Measurements from ENCODE around the gene CAPG. TPM values are rescaled to one million over a fixed set of nuclear protein-coding genes. Genes with fewer than 3 reads are reported as not detected.

The CAPG gene
- total RNA-seq, 2 experiments from 2014 or later: 10.2 to 10.7 TPM

GRCh38 chr2:85427300-85427835, 17.2 kb upstream of the CAPG start:
- Mint-ChIP-seq H3K9me3 (no peaks in the 10 kb centered on the region), H3K27ac (no peak overlapping the region), H3K4me3 (no peak overlapping the region), H3K4me1 (ENCODE audit: low read depth) (no peaks in the 10 kb centered on the region), H3K36me3 (ENCODE audit: low read depth) (no peaks in the 10 kb centered on the region), H3K27me3 (ENCODE audit: low read depth) (no peaks in the 10 kb centered on the region)
- intact Hi-C loops (cut with micrococcal nuclease): no loop called here
- CTCF ChIA-PET: interaction anchor here (3.2 to 9.9 kb wide), 2 partner anchors 7 to 125 kb away, joined by 22 to 282 read pairs; partner anchors contain the start of gene SH2D6
- DNase-seq: no peak

- CTCF ChIA-PET: interaction anchor here (9.9 kb wide), 1 partner anchor 127 kb away, joined by 282 read pairs; no protein-coding TSS in a partner anchor
- H3K27ac Mint-ChIP-seq: no peak overlapping the region
- no peaks in the 10 kb centered on the region for H3K36me3 Mint-ChIP-seq (ENCODE audit: low read depth)
- H3K4me1 Mint-ChIP-seq (ENCODE audit: low read depth): peaks cover 4% of the 10 kb centered on the region
- H3K9me3 Mint-ChIP-seq: no peaks in the 10 kb centered on the region
- no peak for DNase-seq
- H3K4me3 Mint-ChIP-seq: no peak overlapping the region
- intact Hi-C loops (cut with micrococcal nuclease): no loop called here
- H3K27me3 Mint-ChIP-seq (ENCODE audit: low read depth): no peaks in the 10 kb centered on the region
Measured at GRCh38 chr2:85425588-85425987, 15.4 kb upstream of the CAPG start.

- Mint-ChIP-seq H3K4me3 (no peak overlapping the region), H3K36me3 (ENCODE audit: low read depth) (no peaks in the 10 kb centered on the region)
Measured at GRCh38 chr2:85423525-85423924, 13.4 kb upstream of the CAPG start.

GRCh38 chr2:85422072-85422457, 11.9 kb upstream of the CAPG start:
- Mint-ChIP-seq H3K4me1 (ENCODE audit: low read depth) (peaks cover 17% of the 10 kb centered on the region), H3K36me3 (ENCODE audit: low read depth) (no peaks in the 10 kb centered on the region), H3K9me3 (no peaks in the 10 kb centered on the region), H3K27ac (peak overlapping the region; percentile 26), H3K27me3 (ENCODE audit: low read depth) (no peaks in the 10 kb centered on the region), H3K4me3 (no peak overlapping the region)
- intact Hi-C loops (cut with micrococcal nuclease): no loop called here
- CTCF ChIA-PET: interaction anchor here (1.1 to 9.9 kb wide), 11 partner anchors 7 to 286 kb away, joined by 3 to 282 read pairs (median 8); partner anchors contain the start of gene MAT2A
- DNase-seq: no peak

More at GRCh38 chr2:85423525-85423924, 13.4 kb upstream of the CAPG start:
- intact Hi-C loops (cut with micrococcal nuclease): no loop called here
- CTCF ChIA-PET: interaction anchor here (0.7 to 9.9 kb wide), 2 partner anchors 129 to 172 kb away, joined by 3 to 282 read pairs; partner anchors contain the start of gene RNF181
- no peak for DNase-seq
- H3K27ac Mint-ChIP-seq: no peak overlapping the region
- H3K4me1 Mint-ChIP-seq (ENCODE audit: low read depth): peaks cover 16% of the 10 kb centered on the region
- H3K9me3 Mint-ChIP-seq: no peaks in the 10 kb centered on the region
- no peaks in the 10 kb centered on the region for H3K27me3 Mint-ChIP-seq (ENCODE audit: low read depth)

GRCh38 chr2:85421260-85422071, 11.3 kb upstream of the CAPG start:
- Mint-ChIP-seq H3K4me3 (no peak overlapping the region), H3K4me1 (ENCODE audit: low read depth) (peaks cover 17% of the 10 kb centered on the region), H3K27ac (no peak overlapping the region), H3K9me3 (no peaks in the 10 kb centered on the region), H3K36me3 (ENCODE audit: low read depth) (no peaks in the 10 kb centered on the region), H3K27me3 (ENCODE audit: low read depth) (no peaks in the 10 kb centered on the region)
- CTCF ChIA-PET: interaction anchor here (0.5 to 9.9 kb wide), 18 partner anchors 8 to 286 kb away, joined by 3 to 282 read pairs (median 6); partner anchors contain the start of genes ELMOD3, MAT2A and RETSAT
- intact Hi-C loops (cut with micrococcal nuclease): loop anchor here (2.0 kb wide), 1 partner anchor 215 kb away; no protein-coding TSS in a partner anchor
- DNase-seq: no peak

GRCh38 chr2:85420536-85421259, 10.5 kb upstream of the CAPG start:
- DNase-seq: peak; percentile 94
- CTCF ChIA-PET: interaction anchor here (0.5 to 9.9 kb wide), 26 partner anchors 8 to 287 kb away, joined by 3 to 282 read pairs (median 6); partner anchors contain the start of genes ELMOD3, MAT2A, RETSAT and VAMP5
- peak overlapping the region; percentile 61 for H3K4me3 Mint-ChIP-seq
- H3K27ac Mint-ChIP-seq: no peak overlapping the region
- no peaks in the 10 kb centered on the region for H3K9me3 Mint-ChIP-seq
- no peaks in the 10 kb centered on the region for H3K27me3 Mint-ChIP-seq (ENCODE audit: low read depth)
- H3K4me1 Mint-ChIP-seq (ENCODE audit: low read depth): peaks cover 17% of the 10 kb centered on the region
- H3K36me3 Mint-ChIP-seq (ENCODE audit: low read depth): no peaks in the 10 kb centered on the region
- intact Hi-C loops (cut with micrococcal nuclease): loop anchor here (1.0 to 2.0 kb wide), 6 partner anchors 29 to 287 kb away; partner anchors contain the start of genes MAT2A and USP39

- CTCF ChIA-PET: interaction anchor here (0.6 to 9.9 kb wide), 20 partner anchors 10 to 246 kb away, joined by 3 to 282 read pairs (median 6); partner anchors contain the start of genes MAT2A, RNF181 and VAMP5
- H3K9me3 Mint-ChIP-seq: no peaks in the 10 kb centered on the region
- no peak for DNase-seq
- no peaks in the 10 kb centered on the region for H3K36me3 Mint-ChIP-seq (ENCODE audit: low read depth)
- H3K4me1 Mint-ChIP-seq (ENCODE audit: low read depth): peaks cover 17% of the 10 kb centered on the region
- H3K27me3 Mint-ChIP-seq (ENCODE audit: low read depth): no peaks in the 10 kb centered on the region
- intact Hi-C loops (cut with micrococcal nuclease): loop anchor here (2.0 to 10.0 kb wide), 3 partner anchors 142 to 686 kb away; partner anchors contain the start of genes GGCX, POLR1A and PTCD3
- H3K4me3 Mint-ChIP-seq: peak overlapping the region; percentile 94
- H3K27ac Mint-ChIP-seq: peak overlapping the region; percentile 97
Measured at GRCh38 chr2:85419009-85419675, 9.0 kb upstream of the CAPG start.

- Mint-ChIP-seq H3K36me3 (ENCODE audit: low read depth) (no peaks in the 10 kb centered on the region), H3K27me3 (ENCODE audit: low read depth) (peaks cover 3% of the 10 kb centered on the region), H3K9me3 (no peaks in the 10 kb centered on the region), H3K27ac (peak within 1 kb of the TSS; percentile 97), H3K4me3 (peak within 1 kb of the TSS; percentile 94), H3K4me1 (ENCODE audit: low read depth) (peaks cover 21% of the 10 kb centered on the region)
- CTCF ChIA-PET: interaction anchor here (0.7 to 9.9 kb wide), 10 partner anchors 11 to 219 kb away, joined by 3 to 282 read pairs (median 20); partner anchors contain the start of gene MAT2A
- peak; percentile 85 for DNase-seq
- intact Hi-C loops (cut with micrococcal nuclease): loop anchor here (1.0 to 10.0 kb wide), 6 partner anchors 13 to 686 kb away; partner anchors contain the start of genes ELMOD3, GGCX, POLR1A and PTCD3
Measured at GRCh38 chr2:85418132-85419008, 8.2 kb upstream of the CAPG start, which contains the start of gene SH2D6. Gene SH2D6, plus strand, starts transcription at chr2:85418714. Its CDS starts 10,752 bp downstream, at chr2:85429466.

GRCh38 chr2:85415980-85416650, 5.9 kb upstream of the CAPG start:
- H3K27me3 Mint-ChIP-seq (ENCODE audit: low read depth): peaks cover 10% of the 10 kb centered on the region
- no peaks in the 10 kb centered on the region for H3K9me3 Mint-ChIP-seq
- H3K27ac Mint-ChIP-seq: no peak overlapping the region
- intact Hi-C loops (cut with micrococcal nuclease): loop anchor here (10.0 kb wide), 2 partner anchors 619 to 689 kb away; partner anchors contain the start of genes POLR1A and PTCD3
- no peak for DNase-seq
- H3K36me3 Mint-ChIP-seq (ENCODE audit: low read depth): no peaks in the 10 kb centered on the region
- CTCF ChIA-PET: interaction anchor here (0.7 kb wide), 1 partner anchor 136 kb away, joined by 3 read pairs; no protein-coding TSS in a partner anchor
- H3K4me1 Mint-ChIP-seq (ENCODE audit: low read depth): peaks cover 22% of the 10 kb centered on the region
- H3K4me3 Mint-ChIP-seq: no peak overlapping the region
